T-helper 2 cell treated with Interferon-gamma antibody and Interleukin-4, amounts not matched to agents 100 ng/mL and 5 ng/mL, for 36 hours (primary cell): ENCODE measurements around the gene GLDN. TPM values are rescaled to one million over a fixed set of nuclear protein-coding genes. Genes with fewer than 3 reads are reported as not detected.
"Not testable (repeated sequence)": the region's sequence is repeated elsewhere in the genome, so short reads cannot be mapped to it uniquely, and the experiment has no call there.

ENCODE experiments used
- intact Hi-C: fragments of 100-400 bp; cut with micrococcal nuclease; formaldehyde crosslinking; loops from one replicate; pipeline ENCODE4 v1.15.1; 2023
- total RNA-seq: library from RNA; stranded (reverse); gene quantifications from 2 replicates; pipeline ENCODE4 v1.2.3, GENCODE V29; 2022

Gene GLDN
- total RNA-seq, 1 donor from 2014 or later: not detected

DNA sequence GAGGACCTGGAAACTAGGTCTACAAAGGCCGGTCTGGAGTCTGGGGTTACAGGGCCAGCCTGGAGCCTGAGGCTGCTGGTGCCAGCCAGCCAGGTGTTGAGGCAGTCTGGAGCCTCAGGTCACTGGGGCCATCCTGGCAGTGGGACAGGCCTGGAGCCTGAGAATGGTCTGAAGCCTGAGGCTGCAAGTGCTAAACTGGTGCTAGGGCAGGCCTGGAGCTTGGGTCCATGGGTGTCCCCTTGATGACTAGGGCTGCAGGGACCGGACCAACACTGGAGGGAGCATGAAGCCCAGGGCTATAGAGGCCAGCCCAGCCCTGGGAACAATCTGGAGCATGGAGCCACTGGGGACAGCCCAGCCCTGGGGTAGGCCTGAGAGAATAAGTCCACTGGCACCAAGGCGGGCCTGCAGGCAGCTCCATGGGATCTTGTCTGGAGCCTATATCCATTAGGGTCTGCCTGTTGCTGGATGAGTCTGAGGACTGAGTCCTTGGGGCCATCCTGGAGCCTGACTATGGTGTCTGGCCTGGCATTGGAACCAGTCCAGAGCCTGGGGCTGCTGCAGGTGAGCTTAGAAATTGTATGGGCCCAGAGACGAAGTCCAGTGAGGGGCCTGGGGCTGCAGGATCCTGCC, 101.9 kb downstream of the GLDN start:
- intact Hi-C loops: no loop called here

DNA sequence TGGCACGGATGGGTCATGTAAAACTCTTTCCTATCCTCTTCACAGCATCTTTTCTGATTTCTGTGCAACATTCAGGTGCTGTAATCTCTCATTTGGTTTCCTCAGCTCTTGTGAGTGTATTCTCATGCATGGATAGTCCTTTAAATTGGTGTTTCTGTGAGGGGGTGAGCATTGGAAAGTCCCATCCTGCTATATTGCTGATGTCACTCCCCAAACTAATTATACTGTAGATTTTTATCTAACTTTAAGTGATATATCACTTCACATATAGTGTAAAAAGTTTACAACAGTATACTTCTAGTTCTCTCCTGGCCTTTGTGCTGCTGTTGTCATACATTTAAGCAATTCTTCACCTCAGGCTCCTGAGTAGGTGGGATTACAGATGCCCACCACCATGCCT, 102.7 kb downstream of the GLDN start:
- intact Hi-C loops: no loop called here

DNA sequence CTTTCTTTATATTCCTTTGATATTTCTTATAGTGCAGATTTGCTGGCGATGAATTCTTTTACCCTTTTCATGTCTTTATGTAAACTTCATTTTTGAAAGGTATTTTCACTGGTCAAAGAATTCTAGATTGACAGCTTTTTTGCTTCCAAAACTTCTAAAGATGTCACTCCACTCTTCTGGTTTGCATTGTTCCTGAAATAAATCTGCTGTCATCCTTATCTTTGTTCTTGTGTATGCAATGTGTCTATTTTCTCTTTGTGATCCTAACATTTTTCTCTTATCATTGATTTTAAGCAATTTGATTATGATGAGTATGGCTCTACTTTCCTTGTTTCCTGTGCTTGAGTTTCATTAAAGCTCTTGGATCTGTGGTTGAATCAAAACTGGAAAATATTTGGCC, 103.4 kb downstream of the GLDN start:
- intact Hi-C loops: no loop called here

DNA sequence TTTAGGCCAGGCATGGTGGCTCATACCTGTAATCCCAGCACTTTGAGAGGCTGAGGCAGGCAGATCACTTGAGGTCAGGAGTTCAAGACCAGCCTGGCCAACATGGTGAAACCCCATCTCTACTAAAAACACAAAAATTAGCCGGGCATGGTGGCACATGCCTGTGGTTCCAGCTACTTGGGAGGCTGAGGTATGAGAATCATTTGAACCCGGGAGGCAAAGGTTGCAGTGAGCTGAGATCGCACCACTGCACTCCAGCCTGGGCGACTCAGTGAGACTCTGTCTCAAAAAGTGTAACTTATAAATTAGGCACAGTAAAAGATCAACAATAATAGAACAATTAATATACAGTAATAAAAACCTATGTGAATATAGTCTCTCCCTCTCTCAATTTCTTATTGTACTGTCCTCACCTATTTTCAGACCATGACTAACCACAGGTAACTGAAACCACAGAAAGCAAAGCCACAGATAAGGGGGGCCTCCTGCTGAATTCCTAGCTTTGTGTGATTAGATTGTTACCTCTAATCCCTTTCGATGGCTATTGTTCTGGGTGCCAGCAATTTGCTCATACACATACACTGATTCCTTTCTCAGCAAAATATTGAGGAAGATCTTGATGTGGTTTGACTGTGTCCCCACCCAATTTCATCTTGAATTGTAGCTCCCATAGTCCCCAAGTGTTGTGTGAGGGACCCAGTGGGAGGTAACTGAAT, 104.7 kb downstream of the GLDN start:
- intact Hi-C loops: not testable (repeated sequence)

DNA sequence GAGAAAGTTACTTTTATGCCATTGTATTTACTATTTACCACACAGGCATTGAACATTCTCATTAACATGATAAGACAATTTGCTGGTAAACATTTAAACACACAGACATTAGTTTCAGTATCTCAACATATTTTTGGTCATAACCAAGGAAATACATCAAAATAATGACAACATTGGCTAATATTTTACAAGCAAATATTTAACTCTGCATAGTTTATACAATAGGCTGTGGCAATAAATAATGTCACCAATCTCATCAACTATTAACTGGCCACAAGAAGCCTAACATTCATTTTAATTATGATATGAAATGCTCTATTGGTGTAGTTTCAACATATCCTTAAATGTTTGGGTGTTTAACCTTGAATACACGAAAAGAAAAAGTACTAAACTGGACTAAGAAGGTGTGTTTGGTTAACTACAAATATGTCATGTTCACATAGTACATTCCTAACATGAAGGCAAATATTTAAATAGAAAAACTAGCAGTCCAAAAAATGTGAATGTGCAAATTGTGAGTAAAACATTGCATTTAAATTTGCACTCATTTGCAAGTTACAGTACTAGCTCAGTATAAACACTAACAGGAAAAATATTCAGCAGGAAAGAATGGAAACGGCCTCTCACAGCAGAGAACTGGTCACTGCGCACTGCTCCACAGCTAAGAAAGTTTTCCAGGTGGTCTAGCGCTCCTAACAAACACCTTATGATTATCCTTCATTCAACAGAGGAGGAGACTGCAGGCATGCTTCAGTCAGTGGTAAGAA, 106.6 kb downstream of the GLDN start:
- intact Hi-C loops: no loop called here

DNA sequence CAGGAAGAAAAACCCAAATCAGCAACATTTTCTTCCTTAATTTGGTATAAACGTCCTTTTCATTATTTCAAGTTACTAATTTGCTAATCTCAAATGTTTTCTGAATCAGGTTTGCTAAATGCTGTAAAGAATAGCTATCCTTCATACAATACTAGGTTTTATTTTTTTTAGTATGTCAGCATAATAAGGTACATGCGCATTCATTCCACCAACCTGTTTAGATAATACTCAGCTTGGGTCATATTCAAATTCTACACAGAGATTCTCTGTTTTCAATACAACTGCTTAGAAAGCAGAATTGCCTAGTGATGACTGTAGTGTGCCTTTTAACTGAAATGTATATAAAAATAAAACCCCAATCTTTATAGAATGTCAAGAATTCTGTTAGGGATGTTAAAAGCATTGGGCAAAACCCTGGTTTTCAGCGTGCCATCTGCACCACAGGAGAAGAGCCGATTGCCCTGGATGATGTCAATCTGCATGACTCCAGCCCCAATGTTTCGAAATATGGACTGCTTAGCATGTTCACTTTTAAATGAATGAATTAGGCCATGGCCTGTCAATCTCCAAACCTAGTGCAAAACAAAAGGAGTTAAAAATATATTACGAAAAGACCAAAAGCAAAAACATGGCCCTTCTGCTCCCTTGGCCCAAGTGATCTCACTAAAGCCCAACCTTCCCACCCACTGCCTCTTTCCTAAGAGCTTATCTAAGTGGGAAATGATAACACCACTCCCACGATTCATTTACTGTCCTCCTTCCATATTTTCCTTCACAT, 107.4 kb downstream of the GLDN start:
- intact Hi-C loops: no loop called here

DNA sequence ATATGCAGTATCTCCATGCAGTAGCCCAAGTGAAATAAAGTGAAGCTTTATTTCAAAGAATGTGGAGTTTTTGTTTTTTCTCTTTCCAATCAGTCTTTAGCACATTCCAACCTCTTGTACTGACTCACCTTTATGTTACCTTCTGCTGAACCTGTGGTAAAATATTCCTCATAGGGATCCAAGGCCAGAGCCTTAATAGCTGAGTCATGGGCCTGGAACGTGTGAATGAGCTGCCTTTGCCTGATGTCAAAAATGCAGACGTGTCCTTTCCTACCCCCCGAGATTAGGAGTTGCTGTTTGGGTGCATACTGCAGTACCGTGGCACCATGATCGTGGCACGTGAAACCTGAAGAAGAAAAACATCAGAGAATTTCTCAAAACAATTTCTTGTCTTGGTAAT, 108.5 kb downstream of the GLDN start:
- intact Hi-C loops: no loop called here

Other genes with a start within 250 kb of the GLDN start
- 0.18 and 0.23 TPM in 2 replicates for gene TNFAIP8L3, start 246.7 kb upstream of the GLDN start, total RNA-seq
- 0.75 and 1.1 TPM in 2 replicates for gene CYP19A1, start 3.1 kb upstream of the GLDN start, total RNA-seq